ENCODE data around the gene LRRC1.

The LRRC1 gene

GRCh38 chr6:53924821-53925422 is 130.1 kb downstream of the LRRC1 start:
- no peak for TF ChIP-seq CTCF (IDR thresholded peaks at IDR 0.05; ENCODE audit: low read depth, low read length, missing control alignments)
- no peak overlapping the region for H3K4me3 ChIP-seq (ENCODE audit: low read depth, low read length)
- no peak for DNase-seq (ENCODE audit: low read depth)

- DNase-seq (ENCODE audit: low read depth) = no peak
- TF ChIP-seq CTCF (IDR thresholded peaks at IDR 0.05; ENCODE audit: low read depth, low read length, missing control alignments) = no peak
- no peak overlapping the region for H3K4me3 ChIP-seq (ENCODE audit: low read depth, low read length)
These were observed 131.1 kb downstream of the LRRC1 start for GRCh38 chr6:53925891-53926290.

- TF ChIP-seq CTCF (IDR thresholded peaks at IDR 0.05; ENCODE audit: low read depth, low read length, missing control alignments) = no peak
- no peak overlapping the region for H3K4me3 ChIP-seq (ENCODE audit: low read depth, low read length)
- no peak for DNase-seq (ENCODE audit: low read depth)
These were observed 131.7 kb downstream of the LRRC1 start for GRCh38 chr6:53926505-53926904.

GRCh38 chr6:53928641-53929040 is 133.8 kb downstream of the LRRC1 start:
- H3K4me3 ChIP-seq (ENCODE audit: low read depth, low read length) = no peak overlapping the region
- TF ChIP-seq CTCF (IDR thresholded peaks at IDR 0.05; ENCODE audit: low read depth, low read length, missing control alignments) = no peak
- no peak for DNase-seq (ENCODE audit: low read depth)

- no peak for DNase-seq (ENCODE audit: low read depth)
- TF ChIP-seq CTCF (IDR thresholded peaks at IDR 0.05; ENCODE audit: low read depth, low read length, missing control alignments) = no peak
- H3K4me3 ChIP-seq (ENCODE audit: low read depth, low read length) = no peak overlapping the region
These were observed 134.4 kb downstream of the LRRC1 start for GRCh38 chr6:53929041-53929820.

GRCh38 chr6:53929821-53930120 is 135.0 kb downstream of the LRRC1 start:
- DNase-seq (ENCODE audit: low read depth) = no peak
- H3K4me3 ChIP-seq (ENCODE audit: low read depth, low read length) = no peak overlapping the region
- TF ChIP-seq CTCF (IDR thresholded peaks at IDR 0.05; ENCODE audit: low read depth, low read length, missing control alignments) = no peak

- no peak for TF ChIP-seq CTCF (IDR thresholded peaks at IDR 0.05; ENCODE audit: low read depth, low read length, missing control alignments)
These were observed 135.5 kb downstream of the LRRC1 start for GRCh38 chr6:53930330-53930729.

More at GRCh38 chr6:53930330-53930729, 135.5 kb downstream of the LRRC1 start:
- no peak for DNase-seq (ENCODE audit: low read depth)
- no peak overlapping the region for H3K4me3 ChIP-seq (ENCODE audit: low read depth, low read length)
